Mesodermal cell (in vitro differentiated cells): ENCODE results near the gene XRCC4.

Experiments
- H3K27ac ChIP-seq: 2 replicates; pipeline ENCODE4 v1.7.0; 2013; ENCODE audit warnings: mild to moderate bottlenecking, low read depth, low read length, moderate library complexity; ENCODE audit not compliant: severe bottlenecking
- H3K36me3 ChIP-seq: 2 replicates; pipeline ENCODE4 v1.7.1; 2013; ENCODE audit warnings: mild to moderate bottlenecking, low read length, moderate library complexity; ENCODE audit not compliant: control insufficient read depth, insufficient read depth
- H3K4me1 ChIP-seq: one replicate; pipeline ENCODE4 v1.7.1; 2013; ENCODE audit warnings: mild to moderate bottlenecking, low read length; ENCODE audit not compliant: insufficient read depth, control insufficient read depth, poor library complexity, severe bottlenecking
- H3K4me3 ChIP-seq: 2 replicates; pipeline ENCODE4 v1.7.0; 2013; ENCODE audit warnings: low read length, control low read depth, mild to moderate bottlenecking; ENCODE audit not compliant: insufficient read depth, poor library complexity, severe bottlenecking; ENCODE audit errors: extremely low read depth
- H3K9me3 ChIP-seq: 2 replicates; pipeline ENCODE4 v1.7.1; 2013; ENCODE audit warnings: mild to moderate bottlenecking, low read length, moderate library complexity; ENCODE audit not compliant: control insufficient read depth
- WGBS, 2 experiments: methylation state at CpG; one replicate each; pipeline ENCODE4 v1.1.5; 2013; ENCODE audit warnings: missing lambda C conversion rate in 2 of 2; ENCODE audit not compliant: insufficient coverage in 2 of 2; 5-methylcytosine and 5-hydroxymethylcytosine counted together

The XRCC4 gene

GRCh38 chr5:83095957-83096539 is 18.7 kb downstream of the XRCC4 start:
- Histone ChIP-seq H3K4me1 (peaks cover 10% of the 10 kb centered on the region), H3K36me3 (no peaks in the 10 kb centered on the region), H3K4me3 (no peak overlapping the region), H3K27ac (no peak overlapping the region), H3K9me3 (peaks cover 6% of the 10 kb centered on the region)
- WGBS, 2 experiments, result 55 to 62% methylated on average over 5 of the region's 6 CpGs

GRCh38 chr5:83096660-83097339 is 19.5 kb downstream of the XRCC4 start:
- peaks cover 10% of the 10 kb centered on the region for H3K4me1 ChIP-seq
- H3K27ac ChIP-seq, result no peak overlapping the region
- peaks cover 6% of the 10 kb centered on the region for H3K9me3 ChIP-seq
- H3K36me3 ChIP-seq, result no peaks in the 10 kb centered on the region
- H3K4me3 ChIP-seq, result no peak overlapping the region
- WGBS, 2 experiments, result no CpG with 5 or more reads among the region's 2 CpGs

GRCh38 chr5:83097689-83098231 is 20.4 kb downstream of the XRCC4 start:
- Histone ChIP-seq H3K27ac (no peak overlapping the region), H3K4me3 (no peak overlapping the region)

GRCh38 chr5:83099001-83099400 is 21.7 kb downstream of the XRCC4 start:
- no peaks in the 10 kb centered on the region for H3K36me3 ChIP-seq
- H3K4me1 ChIP-seq, result peaks cover 10% of the 10 kb centered on the region
- no peak overlapping the region for H3K4me3 ChIP-seq
- H3K9me3 ChIP-seq, result peaks cover under 1% of the 10 kb centered on the region
- H3K27ac ChIP-seq, result no peak overlapping the region

More at GRCh38 chr5:83097689-83098231, 20.4 kb downstream of the XRCC4 start:
- Histone ChIP-seq H3K4me1 (peaks cover 10% of the 10 kb centered on the region), H3K36me3 (no peaks in the 10 kb centered on the region), H3K9me3 (peaks cover 6% of the 10 kb centered on the region)
- 100% methylated on average over 1 of the region's 2 CpGs; no CpG with 5 or more reads in 1 of the 2 experiments for WGBS, 2 experiments

GRCh38 chr5:83099445-83099844 is 22.1 kb downstream of the XRCC4 start:
- Histone ChIP-seq H3K4me3 (no peak overlapping the region), H3K9me3 (no peaks in the 10 kb centered on the region), H3K4me1 (peaks cover 10% of the 10 kb centered on the region), H3K27ac (no peak overlapping the region), H3K36me3 (no peaks in the 10 kb centered on the region)
- WGBS, 2 experiments, result 38 to 86% methylated on average over 1 of the region's 1 CpG

- Histone ChIP-seq H3K9me3 (no peaks in the 10 kb centered on the region), H3K27ac (no peak overlapping the region), H3K4me3 (no peak overlapping the region), H3K36me3 (no peaks in the 10 kb centered on the region), H3K4me1 (no peaks in the 10 kb centered on the region)
- no CpG with 5 or more reads among the region's 1 CpG for WGBS, 2 experiments
Observed at GRCh38 chr5:83101514-83101913, 24.2 kb downstream of the XRCC4 start.

GRCh38 chr5:83102364-83102980 is 25.1 kb downstream of the XRCC4 start:
- no peaks in the 10 kb centered on the region for H3K36me3 ChIP-seq
- no peaks in the 10 kb centered on the region for H3K4me1 ChIP-seq
- H3K4me3 ChIP-seq, result no peak overlapping the region
- H3K27ac ChIP-seq, result no peak overlapping the region
- H3K9me3 ChIP-seq, result no peaks in the 10 kb centered on the region

- Histone ChIP-seq H3K4me1 (no peaks in the 10 kb centered on the region), H3K4me3 (no peak overlapping the region), H3K9me3 (no peaks in the 10 kb centered on the region), H3K36me3 (no peaks in the 10 kb centered on the region), H3K27ac (no peak overlapping the region)
Observed at GRCh38 chr5:83104021-83104420, 26.7 kb downstream of the XRCC4 start.

GRCh38 chr5:83107692-83108420 is 30.5 kb downstream of the XRCC4 start:
- H3K27ac ChIP-seq, result no peak overlapping the region
- WGBS, 2 experiments, result no CpG with 5 or more reads among the region's 3 CpGs
- no peaks in the 10 kb centered on the region for H3K36me3 ChIP-seq
- no peaks in the 10 kb centered on the region for H3K9me3 ChIP-seq
- H3K4me1 ChIP-seq, result no peaks in the 10 kb centered on the region
- H3K4me3 ChIP-seq, result no peak overlapping the region

- no peaks in the 10 kb centered on the region for H3K4me1 ChIP-seq
- no CpG with 5 or more reads among the region's 1 CpG for WGBS, 2 experiments
- H3K27ac ChIP-seq, result no peak overlapping the region
- H3K36me3 ChIP-seq, result peaks cover 5% of the 10 kb centered on the region
- H3K4me3 ChIP-seq, result no peak overlapping the region
- H3K9me3 ChIP-seq, result peaks cover 4% of the 10 kb centered on the region
Observed at GRCh38 chr5:83109380-83109779, 32.0 kb downstream of the XRCC4 start.
